ENCODE data around the gene TPRA1.
A peak's percentile ranks its signal among the peaks of the same experiment; 100 is the strongest.

- TF ChIP-seq POLR2A (IDR thresholded peaks at IDR 0.05; ENCODE audit: low read depth, low read length) (no peak), TAF1 (IDR thresholded peaks at IDR 0.05; ENCODE audit: borderline replicate concordance, low read depth, low read length) (no peak), POLR2AphosphoS5 (IDR thresholded peaks at IDR 0.05; ENCODE audit: low read depth, low read length) (0 out of 2 replicates have a peak, but pooled peaks have one; percentile 16)
Observed at GRCh38 chr3:127616836-127617605, 26.5 kb upstream of the TPRA1 start.

Data from GM12892 (cell line).